ENCODE data around the gene GPR142.

The GPR142 gene

GRCh38 chr17:74328487-74328886 lies 38.8 kb upstream of the GPR142 start:
- TF ChIP-seq CTCF (IDR thresholded peaks at IDR 0.05; ENCODE audit: insufficient read depth, low read length, missing control alignments) = no peak
- H3K4me3 ChIP-seq (ENCODE audit: low read depth, low read length) = no peak overlapping the region
- ChIA-PET POLR2A (interaction anchor here (0.6 kb wide), 1 partner anchor 20 kb away, joined by 3 read pairs; no protein-coding TSS in a partner anchor), CTCF (no interaction called here)
- no peak for DNase-seq (ENCODE audit: low read depth, low spot score)

GRCh38 chr17:74329378-74329777 lies 37.9 kb upstream of the GPR142 start:
- no peak overlapping the region for H3K4me3 ChIP-seq (ENCODE audit: low read depth, low read length)
- POLR2A ChIA-PET = no interaction called here
- no peak for DNase-seq (ENCODE audit: low read depth, low spot score)
- TF ChIP-seq CTCF (IDR thresholded peaks at IDR 0.05; ENCODE audit: insufficient read depth, low read length, missing control alignments) = no peak
- CTCF ChIA-PET = interaction anchor here (0.7 kb wide), 1 partner anchor 37 kb away, joined by 4 read pairs; no protein-coding TSS in a partner anchor

GRCh38 chr17:74330446-74330845 lies 36.9 kb upstream of the GPR142 start:
- ChIA-PET POLR2A (no interaction called here), CTCF (interaction anchor here (1.0 kb wide), 1 partner anchor 38 kb away, joined by 3 read pairs; no protein-coding TSS in a partner anchor)
- no peak for TF ChIP-seq CTCF (IDR thresholded peaks at IDR 0.05; ENCODE audit: insufficient read depth, low read length, missing control alignments)
- no peak for DNase-seq (ENCODE audit: low read depth, low spot score)
- H3K4me3 ChIP-seq (ENCODE audit: low read depth, low read length) = no peak overlapping the region

- H3K4me3 ChIP-seq (ENCODE audit: low read depth, low read length) = no peak overlapping the region
- ChIA-PET POLR2A (no interaction called here), CTCF (no interaction called here)
- TF ChIP-seq CTCF (IDR thresholded peaks at IDR 0.05; ENCODE audit: insufficient read depth, low read length, missing control alignments) = no peak
- no peak for DNase-seq (ENCODE audit: low read depth, low spot score)
Measured at GRCh38 chr17:74332017-74332650, 35.2 kb upstream of the GPR142 start.

GRCh38 chr17:74332763-74333283 lies 34.5 kb upstream of the GPR142 start:
- no peak for DNase-seq (ENCODE audit: low read depth, low spot score)
- TF ChIP-seq CTCF (IDR thresholded peaks at IDR 0.05; ENCODE audit: insufficient read depth, low read length, missing control alignments) = no peak
- no peak overlapping the region for H3K4me3 ChIP-seq (ENCODE audit: low read depth, low read length)
- CTCF ChIA-PET = no interaction called here
- POLR2A ChIA-PET = no interaction called here

GRCh38 chr17:74334393-74335039 lies 32.8 kb upstream of the GPR142 start:
- DNase-seq (ENCODE audit: low read depth, low spot score) = no peak
- ChIA-PET POLR2A (no interaction called here), CTCF (interaction anchor here (1.0 kb wide), 1 partner anchor 33 kb away, joined by 3 read pairs; the partner anchor contains the start of gene GPR142)
- TF ChIP-seq CTCF (IDR thresholded peaks at IDR 0.05; ENCODE audit: insufficient read depth, low read length, missing control alignments) = no peak
- H3K4me3 ChIP-seq (ENCODE audit: low read depth, low read length) = no peak overlapping the region
